SK-N-SH (cell line): Measurements from ENCODE around the gene SNRK. TPM values are rescaled to one million over a fixed set of nuclear protein-coding genes. Genes with fewer than 3 reads are reported as not detected.

Experiments used
- CTCF ChIA-PET: fragments of 300-600, 350-600 bp; formaldehyde crosslinking; extraction: SDS; loops from one replicate; lab custom pipeline; 2021; lab: Yijun Ruan, JAX
- POLR2A ChIA-PET: fragments of 350-600 bp; sonication (Branson Sonifier 250); formaldehyde crosslinking; extraction: SDS; loops from one replicate; lab custom pipeline; 2020; ENCODE audit warnings: antibody characterized with exemption, inconsistent platforms; lab: Yijun Ruan, JAX
- DNase-seq: peaks from one replicate; pipeline ENCODE4 v3.0.0; 2012
- H2AFZ ChIP-seq: fragments of 200-600 bp; sonication (generic); 2 replicates; pipeline ENCODE4 v1.8.1; 2016; ENCODE audit warnings: antibody characterized with exemption, mild to moderate bottlenecking, low read depth
- H3F3A ChIP-seq: fragments of 200-600 bp; sonication (generic); replicated peaks from 2 replicates; pipeline ENCODE3; 2016; ENCODE audit warnings: antibody characterized with exemption, mild to moderate bottlenecking; ENCODE audit not compliant: insufficient read depth
- H3K27ac ChIP-seq, 2 experiments: fragments of 200-500 bp in 1 of 2; fragments of 200-600 bp in 1 of 2; sonication (Bioruptor generic) in 1 of 2; sonication (generic), shearing (Covaris generic) in 1 of 2; 2 replicates each; pipeline versions ENCODE4 v1.5.1 to v1.6.1; 2014 to 2016; ENCODE audit warnings: low read depth in 2 of 2, inconsistent platforms in 1 of 2, low read length in 1 of 2, mild to moderate bottlenecking in 1 of 2, mixed read lengths in 1 of 2
- H3K27me3 ChIP-seq: fragments of 200-600 bp; sonication (generic), shearing (Covaris generic); 2 replicates; pipeline ENCODE4 v1.6.1; 2016; ENCODE audit warnings: mixed run types; ENCODE audit not compliant: insufficient read depth
- H3K36me3 ChIP-seq, 2 experiments: fragments of 200-500 bp in 1 of 2; fragments of 200-600 bp in 1 of 2; sonication (Bioruptor generic) in 1 of 2; sonication (generic) in 1 of 2; replicated peaks in 1 of 2; 2 replicates each; pipeline versions ENCODE3 to v1.5.1; 2014 to 2016; ENCODE audit warnings: low read length in 1 of 2, mild to moderate bottlenecking in 1 of 2; ENCODE audit not compliant: insufficient read depth in 2 of 2, control insufficient read depth in 1 of 2
- H3K4me1 ChIP-seq, 2 experiments: fragments of 200-500 bp in 1 of 2; fragments of 200-600 bp in 1 of 2; sonication (Bioruptor generic) in 1 of 2; sonication (generic), shearing (Covaris generic) in 1 of 2; 2 replicates each; pipeline versions ENCODE4 v1.5.1 to v1.6.1; 2014 to 2016; ENCODE audit warnings: low read depth in 1 of 2, low read length in 1 of 2, mixed run types in 1 of 2; ENCODE audit not compliant: insufficient read depth in 2 of 2, control insufficient read depth in 1 of 2
- H3K4me2 ChIP-seq: fragments of 200-600 bp; sonication (generic), shearing (Covaris generic); 2 replicates; pipeline ENCODE4 v1.6.1; 2017; ENCODE audit warnings: mixed run types
- H3K4me3 ChIP-seq, 2 experiments: fragments of 200-500 bp in 1 of 2; fragments of 200-600 bp in 1 of 2; sonication (Bioruptor generic) in 1 of 2; sonication (generic), shearing (Covaris generic) in 1 of 2; 2 replicates each; pipeline versions ENCODE4 v1.5.1 to v1.8.1; 2014 to 2016; ENCODE audit warnings: low read depth in 2 of 2, inconsistent platforms in 1 of 2, low read length in 1 of 2, mild to moderate bottlenecking in 1 of 2, mixed read lengths in 1 of 2, moderate library complexity in 1 of 2
- H3K79me2 ChIP-seq: fragments of 200-600 bp; sonication (generic); 2 replicates; pipeline ENCODE4 v1.8.1; 2017; ENCODE audit warnings: mild to moderate bottlenecking; ENCODE audit not compliant: insufficient read depth
- H3K9ac ChIP-seq: fragments of 200-600 bp; sonication (generic); 2 replicates; pipeline ENCODE4 v1.6.1; 2017; ENCODE audit warnings: mixed run types
- H3K9me2 ChIP-seq: fragments of 200-600 bp; sonication (generic); 2 replicates; pipeline ENCODE4 v1.6.1; 2017; ENCODE audit warnings: mixed run types
- H3K9me3 ChIP-seq: fragments of 200-600 bp; sonication (generic); 2 replicates; pipeline ENCODE4 v1.6.1; 2017; ENCODE audit warnings: mixed run types, mild to moderate bottlenecking, moderate library complexity
- H4K20me1 ChIP-seq: fragments of 200-600 bp; sonication (generic); 2 replicates; pipeline ENCODE4 v1.6.1; 2017; ENCODE audit warnings: mild to moderate bottlenecking, mixed run types; ENCODE audit not compliant: insufficient read depth
- CHD2 ChIP-seq: fragments of 150-350 bp; IDR thresholded peaks from 2 replicates; pipeline ENCODE4 v1.6.1; 2018; ENCODE audit warnings: low read length; ENCODE audit not compliant: partially characterized antibody
- ELF1 ChIP-seq: IDR thresholded peaks from 2 replicates; pipeline ENCODE4 v1.4.0; 2012
- FOXJ3 ChIP-seq: sonication (generic); formaldehyde crosslinking; IDR thresholded peaks from 2 replicates; pipeline ENCODE4 v1.5.1; 2020; ENCODE audit warnings: mild to moderate bottlenecking, missing genetic modification reagents
- GATA2 ChIP-seq: sonication (generic); formaldehyde crosslinking; IDR thresholded peaks from 2 replicates; pipeline ENCODE4 v1.5.0; 2020; ENCODE audit warnings: mild to moderate bottlenecking, missing genetic modification reagents
- MEF2A ChIP-seq: IDR thresholded peaks from 2 replicates; pipeline ENCODE4 v1.4.0; 2012; ENCODE audit warnings: low read depth, borderline replicate concordance
- NFIC ChIP-seq: IDR thresholded peaks from 2 replicates; pipeline ENCODE4 v1.4.0; 2012; ENCODE audit warnings: borderline replicate concordance
- RAD21 ChIP-seq: IDR thresholded peaks from 2 replicates; pipeline ENCODE4 v1.6.1; 2012; ENCODE audit warnings: mild to moderate bottlenecking, low read length
- RCOR1 ChIP-seq: fragments of 150-350 bp; IDR thresholded peaks from 2 replicates; pipeline ENCODE4 v1.6.1; 2017; ENCODE audit warnings: antibody characterized with exemption, low read length
- REST ChIP-seq: IDR thresholded peaks from 2 replicates; pipeline ENCODE4 v1.6.1; 2012; ENCODE audit warnings: mild to moderate bottlenecking, low read depth, low read length, moderate library complexity
- RXRA ChIP-seq: IDR thresholded peaks from 2 replicates; pipeline ENCODE4 v1.4.0; 2012; ENCODE audit warnings: low read depth, mild to moderate bottlenecking, borderline replicate concordance
- SMC3 ChIP-seq: IDR thresholded peaks from 2 replicates; pipeline ENCODE4 v1.6.1; 2012; ENCODE audit warnings: low read depth, low read length, improper control_type of control experiment
- TCF12 ChIP-seq: IDR thresholded peaks from 2 replicates; pipeline ENCODE4 v1.4.0; 2012
- TEAD4 ChIP-seq: IDR thresholded peaks from 2 replicates; pipeline ENCODE4 v1.4.0; 2012; ENCODE audit warnings: mild to moderate bottlenecking, borderline replicate concordance; ENCODE audit not compliant: insufficient read depth
- YY1 ChIP-seq: IDR thresholded peaks from 2 replicates; pipeline ENCODE4 v1.4.0; 2012; ENCODE audit warnings: low read depth, mild to moderate bottlenecking
- ZBTB33 ChIP-seq: IDR thresholded peaks from 2 replicates; pipeline ENCODE4 v1.4.0; 2012; ENCODE audit warnings: low read depth, borderline replicate concordance
- WGBS: methylation state at CpG from one replicate; pipeline ENCODE4 v1.1.6; 2017; ENCODE audit warnings: low lambda C conversion rate; 5-methylcytosine and 5-hydroxymethylcytosine counted together
- polyA plus RNA-seq, 3 experiments: library from polyadenylated mRNA; depleted of rRNA; stranded (reverse); fragments of >200 nt; gene quantifications; 2 replicates each; pipeline ENCODE4 v1.2.3, GENCODE V29; 2012

SNRK gene
- polyA plus RNA-seq, 1 of the 3 experiments (the other 2 are of a cell fraction) = 3.6 TPM

DNA sequence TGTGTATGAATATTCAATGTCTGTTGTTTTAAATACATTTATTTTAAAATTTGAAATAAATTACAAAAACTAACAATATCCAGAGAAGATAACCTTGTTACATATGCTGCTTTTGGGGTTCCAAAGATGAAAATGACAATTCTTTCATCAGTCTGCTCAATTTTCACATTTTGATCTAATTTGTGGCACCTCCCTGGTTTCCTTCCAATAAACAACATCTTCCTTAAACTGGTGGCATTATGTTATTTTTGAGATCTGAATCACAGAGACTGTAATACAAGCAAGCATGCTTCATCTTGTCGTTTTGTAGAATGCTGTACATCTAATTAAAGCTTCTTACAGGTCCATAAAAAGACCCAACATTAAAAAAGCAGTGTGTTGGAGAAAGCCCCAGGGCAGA lies 2.2 kb upstream of the SNRK start:
- no peaks in the 10 kb centered on the region for H3K36me3 ChIP-seq
- TF ChIP-seq RAD21 = no peak
- no peak for TF ChIP-seq ELF1
- no peak for TF ChIP-seq GATA2
- no peak for TF ChIP-seq SMC3
- TF ChIP-seq REST = no peak
- no peak for TF ChIP-seq FOXJ3
- no peak for TF ChIP-seq CHD2
- TF ChIP-seq MEF2A = no peak
- TF ChIP-seq TCF12 = no peak
- TF ChIP-seq NFIC = no peak
- no peak for TF ChIP-seq RXRA
- no peak for TF ChIP-seq ZBTB33
- TF ChIP-seq, all 33 proteins: peak for 0
- Histone ChIP-seq H3K9me2 (no peaks in the 10 kb centered on the region), H3K79me2 (peaks cover 23% of the 10 kb centered on the region), H2AFZ (no peak overlapping the region), H4K20me1 (peaks cover 19% of the 10 kb centered on the region), H3K9ac (no peak overlapping the region), H3F3A (no peaks in the 10 kb centered on the region), H3K9me3 (no peaks in the 10 kb centered on the region), H3K4me2 (no peak overlapping the region), H3K4me3 (no peak overlapping the region), H3K4me1 (peaks cover 6 to 12% of the 10 kb centered on the region in 2 experiments; a peak in 3 of 4 replicates), H3K27ac (no peak overlapping the region), H3K27me3 (peaks cover 19% of the 10 kb centered on the region; the same call in 1 of the 2 replicates)
- ChIA-PET POLR2A (no interaction called here), CTCF (interaction anchor here (2.5 to 3.3 kb wide), 2 partner anchors 80 to 122 kb away, joined by 6 to 12 read pairs; no protein-coding TSS in a partner anchor)
- no peak for DNase-seq
- 15% methylated on average over 1 of the region's 1 CpG for WGBS

GRCh38 chr3:43285644-43286043 lies 696 bp upstream of the SNRK start:
- CTCF ChIA-PET = interaction anchor here (0.7 to 3.3 kb wide), 11 partner anchors 12 to 324 kb away, joined by 3 to 12 read pairs (median 3); no protein-coding TSS in a partner anchor
- WGBS = 63% methylated on average over 5 of the region's 11 CpGs

More at GRCh38 chr3:43285644-43286043, 696 bp upstream of the SNRK start:
- Histone ChIP-seq H3K4me2 (peak overlapping the region; percentile 78; the same call in 1 of the 2 replicates), H3K36me3 (peaks cover 0 to 10% of the 10 kb centered on the region in 2 experiments), H3K9me2 (no peaks in the 10 kb centered on the region), H3K79me2 (peaks cover 38% of the 10 kb centered on the region), H3K9me3 (no peaks in the 10 kb centered on the region), H3K9ac (no peak overlapping the region), H3K4me1 (peaks cover 8 to 15% of the 10 kb centered on the region in 2 experiments; a peak in 3 of 4 replicates), H3K27ac (peak overlapping the region in 1 of 2 experiments; percentile 80; a peak in 1 of 4 replicates), H4K20me1 (peaks cover 25% of the 10 kb centered on the region), H3K27me3 (peaks cover 12% of the 10 kb centered on the region; the same call in 1 of the 2 replicates), H3F3A (no peaks in the 10 kb centered on the region), H2AFZ (peak overlapping the region; percentile 94; the same call in 1 of the 2 replicates), H3K4me3 (peak overlapping the region in 1 of 2 experiments; percentile 78; a peak in 1 of 4 replicates)
- POLR2A ChIA-PET = interaction anchor here (1.0 to 1.7 kb wide), 2 partner anchors 110 to 179 kb away, joined by 3 to 4 read pairs; partner anchors contain the start of gene POMGNT2
- peak; percentile 23 for DNase-seq
- TF ChIP-seq GATA2 (no peak), CHD2 (no peak), RCOR1 (no peak), YY1 (no peak), NFIC (no peak), TEAD4 (no peak), REST (no peak)
